Activated naive CD8-positive, alpha-beta T cell (primary cell): Measurements from ENCODE around the gene TFPI.

Experiments used
- H3K27ac Mint-ChIP-seq: one replicate; pipeline ENCODE4 v1.8.0; 2021; ENCODE audit warnings: mixed read lengths
- H3K27me3 Mint-ChIP-seq: one replicate; pipeline ENCODE4 v1.8.0; 2021; ENCODE audit warnings: mixed read lengths
- H3K36me3 Mint-ChIP-seq: one replicate; pipeline ENCODE4 v1.8.0; 2021; ENCODE audit warnings: mixed read lengths
- H3K4me1 Mint-ChIP-seq: one replicate; pipeline ENCODE4 v1.8.0; 2021; ENCODE audit warnings: low read depth, mixed read lengths
- H3K4me3 Mint-ChIP-seq: one replicate; pipeline ENCODE4 v1.8.0; 2021; ENCODE audit warnings: mild to moderate bottlenecking, mixed read lengths
- H3K9me3 Mint-ChIP-seq: one replicate; pipeline ENCODE4 v1.8.0; 2021; ENCODE audit warnings: low read depth, mixed read lengths

The TFPI gene

GRCh38 chr2:187485523-187485922 lies 68.7 kb downstream of the TFPI start:
- no peak overlapping the region for H3K4me3 Mint-ChIP-seq
- no peaks in the 10 kb centered on the region for H3K4me1 Mint-ChIP-seq
- H3K36me3 Mint-ChIP-seq: no peaks in the 10 kb centered on the region
- no peaks in the 10 kb centered on the region for H3K27me3 Mint-ChIP-seq
- H3K27ac Mint-ChIP-seq: no peak overlapping the region
- no peaks in the 10 kb centered on the region for H3K9me3 Mint-ChIP-seq

GRCh38 chr2:187483537-187483936 lies 70.7 kb downstream of the TFPI start:
- no peaks in the 10 kb centered on the region for H3K36me3 Mint-ChIP-seq

GRCh38 chr2:187482796-187483195 lies 71.4 kb downstream of the TFPI start:
- no peak overlapping the region for H3K27ac Mint-ChIP-seq
- peaks cover 2% of the 10 kb centered on the region for H3K27me3 Mint-ChIP-seq
- no peaks in the 10 kb centered on the region for H3K36me3 Mint-ChIP-seq

More at GRCh38 chr2:187483537-187483936, 70.7 kb downstream of the TFPI start:
- H3K4me1 Mint-ChIP-seq: no peaks in the 10 kb centered on the region
- no peaks in the 10 kb centered on the region for H3K9me3 Mint-ChIP-seq
- no peak overlapping the region for H3K27ac Mint-ChIP-seq
- no peak overlapping the region for H3K4me3 Mint-ChIP-seq
- H3K27me3 Mint-ChIP-seq: peaks cover 2% of the 10 kb centered on the region

GRCh38 chr2:187481543-187481942 lies 72.7 kb downstream of the TFPI start:
- H3K9me3 Mint-ChIP-seq: no peaks in the 10 kb centered on the region
- H3K36me3 Mint-ChIP-seq: no peaks in the 10 kb centered on the region
- no peak overlapping the region for H3K27ac Mint-ChIP-seq
- H3K4me1 Mint-ChIP-seq: no peaks in the 10 kb centered on the region
- peaks cover 2% of the 10 kb centered on the region for H3K27me3 Mint-ChIP-seq
- H3K4me3 Mint-ChIP-seq: no peak overlapping the region

More at GRCh38 chr2:187482796-187483195, 71.4 kb downstream of the TFPI start:
- Mint-ChIP-seq H3K9me3 (no peaks in the 10 kb centered on the region), H3K4me3 (no peak overlapping the region), H3K4me1 (no peaks in the 10 kb centered on the region)

- peaks cover 2% of the 10 kb centered on the region for H3K27me3 Mint-ChIP-seq
- no peaks in the 10 kb centered on the region for H3K4me1 Mint-ChIP-seq
- H3K27ac Mint-ChIP-seq: no peak overlapping the region
- no peak overlapping the region for H3K4me3 Mint-ChIP-seq
- no peaks in the 10 kb centered on the region for H3K9me3 Mint-ChIP-seq
- H3K36me3 Mint-ChIP-seq: no peaks in the 10 kb centered on the region
These were observed 75.5 kb downstream of the TFPI start for GRCh38 chr2:187478719-187479118.

- no peak overlapping the region for H3K4me3 Mint-ChIP-seq
- H3K27ac Mint-ChIP-seq: no peak overlapping the region
- no peaks in the 10 kb centered on the region for H3K9me3 Mint-ChIP-seq
- no peaks in the 10 kb centered on the region for H3K4me1 Mint-ChIP-seq
- H3K36me3 Mint-ChIP-seq: no peaks in the 10 kb centered on the region
- H3K27me3 Mint-ChIP-seq: peaks cover 2% of the 10 kb centered on the region
These were observed 77.2 kb downstream of the TFPI start for GRCh38 chr2:187477051-187477450.

- H3K4me1 Mint-ChIP-seq: no peaks in the 10 kb centered on the region
- H3K9me3 Mint-ChIP-seq: no peaks in the 10 kb centered on the region
- no peaks in the 10 kb centered on the region for H3K36me3 Mint-ChIP-seq
- no peak overlapping the region for H3K27ac Mint-ChIP-seq
- no peak overlapping the region for H3K4me3 Mint-ChIP-seq
- H3K27me3 Mint-ChIP-seq: peaks cover 2% of the 10 kb centered on the region
These were observed 78.6 kb downstream of the TFPI start for GRCh38 chr2:187475499-187476248.

GRCh38 chr2:187470698-187471097 lies 83.5 kb downstream of the TFPI start:
- Mint-ChIP-seq H3K4me3 (no peak overlapping the region), H3K27ac (no peak overlapping the region), H3K9me3 (no peaks in the 10 kb centered on the region), H3K27me3 (no peaks in the 10 kb centered on the region), H3K36me3 (no peaks in the 10 kb centered on the region), H3K4me1 (no peaks in the 10 kb centered on the region)

- H3K4me1 Mint-ChIP-seq: no peaks in the 10 kb centered on the region
- H3K36me3 Mint-ChIP-seq: no peaks in the 10 kb centered on the region
- H3K27me3 Mint-ChIP-seq: no peaks in the 10 kb centered on the region
- H3K27ac Mint-ChIP-seq: no peak overlapping the region
- H3K4me3 Mint-ChIP-seq: no peak overlapping the region
- no peaks in the 10 kb centered on the region for H3K9me3 Mint-ChIP-seq
These were observed 84.7 kb downstream of the TFPI start for GRCh38 chr2:187469538-187469937.

- Mint-ChIP-seq H3K9me3 (no peaks in the 10 kb centered on the region), H3K27me3 (no peaks in the 10 kb centered on the region), H3K4me3 (no peak overlapping the region), H3K27ac (no peak overlapping the region), H3K36me3 (no peaks in the 10 kb centered on the region), H3K4me1 (no peaks in the 10 kb centered on the region)
These were observed 86.0 kb downstream of the TFPI start for GRCh38 chr2:187468262-187468661.

GRCh38 chr2:187466129-187466792 lies 88.0 kb downstream of the TFPI start:
- no peaks in the 10 kb centered on the region for H3K36me3 Mint-ChIP-seq
- H3K4me1 Mint-ChIP-seq: no peaks in the 10 kb centered on the region
- no peak overlapping the region for H3K27ac Mint-ChIP-seq
- H3K9me3 Mint-ChIP-seq: no peaks in the 10 kb centered on the region
- no peaks in the 10 kb centered on the region for H3K27me3 Mint-ChIP-seq
- no peak overlapping the region for H3K4me3 Mint-ChIP-seq

GRCh38 chr2:187462839-187463238 lies 91.4 kb downstream of the TFPI start:
- Mint-ChIP-seq H3K4me1 (no peaks in the 10 kb centered on the region), H3K27me3 (no peaks in the 10 kb centered on the region), H3K4me3 (no peak overlapping the region), H3K9me3 (no peaks in the 10 kb centered on the region), H3K27ac (no peak overlapping the region), H3K36me3 (no peaks in the 10 kb centered on the region)

- no peak overlapping the region for H3K27ac Mint-ChIP-seq
- H3K9me3 Mint-ChIP-seq: no peaks in the 10 kb centered on the region
- no peaks in the 10 kb centered on the region for H3K36me3 Mint-ChIP-seq
- H3K27me3 Mint-ChIP-seq: no peaks in the 10 kb centered on the region
- no peaks in the 10 kb centered on the region for H3K4me1 Mint-ChIP-seq
- H3K4me3 Mint-ChIP-seq: no peak overlapping the region
These were observed 92.7 kb downstream of the TFPI start for GRCh38 chr2:187461294-187462261.

- H3K9me3 Mint-ChIP-seq: no peaks in the 10 kb centered on the region
- no peaks in the 10 kb centered on the region for H3K36me3 Mint-ChIP-seq
- no peaks in the 10 kb centered on the region for H3K4me1 Mint-ChIP-seq
- no peak overlapping the region for H3K4me3 Mint-ChIP-seq
- no peak overlapping the region for H3K27ac Mint-ChIP-seq
- H3K27me3 Mint-ChIP-seq: no peaks in the 10 kb centered on the region
These were observed 95.0 kb downstream of the TFPI start for GRCh38 chr2:187459256-187459655.
